Astrocyte of the spinal cord (primary cell): ENCODE measurements around the gene OR51D1.

ENCODE experiments used
- DNase-seq: peaks from one replicate; pipeline ENCODE4 v3.0.0; 2011; ENCODE audit warnings: low read depth, low spot score
- H3K4me3 ChIP-seq: 2 replicates; pipeline ENCODE4 v1.5.1; 2011; ENCODE audit warnings: low read depth, mild to moderate bottlenecking, low read length, moderate library complexity
- CTCF ChIP-seq: IDR thresholded peaks from 2 replicates; pipeline ENCODE4 v1.5.1; 2012; ENCODE audit warnings: low read depth, mild to moderate bottlenecking, low read length, inconsistent platforms
- in situ Hi-C: cut with HindIII; loops from 2 replicates; pipeline ENCODE4 v1.10.0; 2017; ENCODE audit warnings: low sequenced_read_pairs

The OR51D1 gene

GRCh38 chr11:4607781-4608666 lies 29.3 kb upstream of the OR51D1 start, which contains the start of gene TRIM68:
TSS of gene TRIM68 (minus strand) at chr11:4608231. CDS start at chr11:4605504, 2,727 bp downstream.
- H3K4me3 ChIP-seq, result peak within 1 kb of the TSS; percentile 77
- in situ Hi-C loops, result no loop called here
- TF ChIP-seq CTCF, result no peak
- DNase-seq, result peak; percentile 97

- DNase-seq, result no peak
- in situ Hi-C loops, result no loop called here
- no peak overlapping the region for H3K4me3 ChIP-seq
- no peak for TF ChIP-seq CTCF
Observed at GRCh38 chr11:4610258-4610935, 26.9 kb upstream of the OR51D1 start.

GRCh38 chr11:4611986-4612385 lies 25.3 kb upstream of the OR51D1 start:
- DNase-seq, result no peak
- in situ Hi-C loops, result no loop called here
- no peak for TF ChIP-seq CTCF
- H3K4me3 ChIP-seq, result no peak overlapping the region

GRCh38 chr11:4615856-4616444 lies 21.3 kb upstream of the OR51D1 start:
- H3K4me3 ChIP-seq, result no peak overlapping the region
- no peak for DNase-seq
- no peak for TF ChIP-seq CTCF
- in situ Hi-C loops, result no loop called here

GRCh38 chr11:4619514-4619913 lies 17.8 kb upstream of the OR51D1 start:
- in situ Hi-C loops, result no loop called here
- no peak for DNase-seq
- H3K4me3 ChIP-seq, result no peak overlapping the region
- no peak for TF ChIP-seq CTCF

- in situ Hi-C loops, result no loop called here
- no peak overlapping the region for H3K4me3 ChIP-seq
- TF ChIP-seq CTCF, result peak; percentile 57
- DNase-seq, result peak; percentile 66
Observed at GRCh38 chr11:4626207-4627099, 10.8 kb upstream of the OR51D1 start.
